Suprapubic skin (tissue), 4 donors: ENCODE measurements around the gene ZNRD2. TPM values are rescaled to one million over a fixed set of nuclear protein-coding genes. Genes with fewer than 3 reads are reported as not detected.

Experiments
- DNase-seq, 2 donors: peaks; one replicate each; pipeline ENCODE4 v3.0.0-alpha.2; 2019; ENCODE audit warnings: low spot score in 2 of 2
- H3K27ac ChIP-seq: fragments of 200-600 bp; sonication (generic); one replicate; pipeline ENCODE4 v1.5.1; 2019
- H3K27me3 ChIP-seq: fragments of 200-600 bp; sonication (generic); one replicate; pipeline ENCODE4 v1.5.1; 2019
- H3K36me3 ChIP-seq: fragments of 200-600 bp; sonication (generic); one replicate; pipeline ENCODE4 v1.5.1; 2019
- H3K4me1 ChIP-seq: fragments of 200-600 bp; sonication (generic); one replicate; pipeline ENCODE4 v1.5.1; 2019
- H3K4me3 ChIP-seq: fragments of 200-600 bp; sonication (generic); one replicate; pipeline ENCODE4 v1.5.1; 2019; ENCODE audit warnings: mild to moderate bottlenecking
- H3K9me3 ChIP-seq: fragments of 200-600 bp; sonication (generic); one replicate; pipeline ENCODE4 v1.5.1; 2019
- EP300 ChIP-seq: sonication (generic); formaldehyde crosslinking; IDR thresholded peaks from one replicate; pipeline ENCODE4 v1.6.1; 2017; ENCODE audit warnings: antibody characterized with exemption
- POLR2A ChIP-seq, 2 donors: fragments of 450-650 bp; IDR thresholded peaks; one replicate each; pipeline ENCODE4 v1.6.1; 2017; ENCODE audit warnings: antibody characterized with exemption in 2 of 2, mild to moderate bottlenecking in 2 of 2, moderate library complexity in 2 of 2
- POLR2AphosphoS5 ChIP-seq, 3 donors: sonication (generic); formaldehyde crosslinking; IDR thresholded peaks; one replicate each; pipeline ENCODE4 v1.6.1; 2017; ENCODE audit warnings: antibody characterized with exemption in 3 of 3
- WGBS: methylation state at CpG from one replicate; pipeline ENCODE4 v1.1.5; 2018; 5-methylcytosine and 5-hydroxymethylcytosine counted together
- total RNA-seq, 4 donors: library from RNA; depleted of rRNA; stranded (reverse); fragments of >200 nt; gene quantifications; one replicate each; pipeline ENCODE4 v1.1.0, GENCODE V29; 2016
- TF ChIP-seq, protein P1 (sequence below), 2 donors: fragments of 200-600 bp in 1 of 2; fragments of 450-650 bp in 1 of 2; sonication (generic) in 1 of 2; IDR thresholded peaks; one replicate each; pipeline ENCODE4 v1.5.1; 2016 to 2019; ENCODE audit warnings: antibody characterized with exemption in 2 of 2, mild to moderate bottlenecking in 1 of 2, moderate library complexity in 1 of 2

Gene ZNRD2
- total RNA-seq, 4 donors from 2014 or later: 60.9 to 97.4 (median 77.9) TPM

DNA sequence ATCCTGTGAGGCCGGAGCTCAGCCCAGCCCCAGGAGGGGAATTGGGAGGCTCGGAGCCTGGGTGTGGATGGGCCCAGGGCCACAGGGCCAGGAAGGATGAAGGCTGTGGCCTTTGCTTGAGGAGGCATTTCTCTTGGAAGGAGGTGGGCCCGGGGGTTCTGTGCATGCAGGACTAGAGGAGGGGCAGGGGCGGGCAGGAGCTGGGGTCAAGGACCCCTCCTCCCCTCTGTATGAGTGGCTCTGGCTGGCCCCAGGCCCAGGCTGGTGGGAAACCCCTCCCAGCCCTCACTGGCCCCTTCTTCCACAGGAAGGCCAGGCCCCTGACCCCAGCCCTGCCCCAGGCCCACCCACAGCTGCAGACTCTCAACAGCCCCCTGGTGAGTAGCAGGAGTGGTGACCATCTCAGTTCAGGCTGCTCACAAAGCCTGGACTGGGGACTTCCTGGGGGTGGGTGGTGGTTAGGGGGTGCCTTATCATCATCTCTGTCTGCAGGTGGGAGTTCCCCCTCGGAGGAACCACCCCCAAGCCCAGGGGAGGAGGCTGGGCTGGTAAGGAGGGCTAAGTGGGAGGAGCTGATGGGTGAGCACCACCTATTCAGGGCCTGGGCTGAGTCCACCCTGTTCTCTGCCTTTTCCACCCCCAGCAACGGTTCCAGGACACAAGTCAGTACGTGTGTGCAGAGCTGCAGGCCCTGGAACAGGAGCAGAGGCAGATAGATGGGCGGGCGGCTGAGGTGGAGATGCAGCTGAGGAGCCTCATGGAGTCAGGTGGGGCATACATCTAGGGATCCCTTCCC lies 19.4 kb downstream of the ZNRD2 start:
- TF ChIP-seq EP300 (no peak), POLR2AphosphoS5 (IDR thresholded peaks at IDR 0.05) (no peak), POLR2A (IDR thresholded peaks at IDR 0.05) (no peak)
- TF ChIP-seq, protein P1, sequence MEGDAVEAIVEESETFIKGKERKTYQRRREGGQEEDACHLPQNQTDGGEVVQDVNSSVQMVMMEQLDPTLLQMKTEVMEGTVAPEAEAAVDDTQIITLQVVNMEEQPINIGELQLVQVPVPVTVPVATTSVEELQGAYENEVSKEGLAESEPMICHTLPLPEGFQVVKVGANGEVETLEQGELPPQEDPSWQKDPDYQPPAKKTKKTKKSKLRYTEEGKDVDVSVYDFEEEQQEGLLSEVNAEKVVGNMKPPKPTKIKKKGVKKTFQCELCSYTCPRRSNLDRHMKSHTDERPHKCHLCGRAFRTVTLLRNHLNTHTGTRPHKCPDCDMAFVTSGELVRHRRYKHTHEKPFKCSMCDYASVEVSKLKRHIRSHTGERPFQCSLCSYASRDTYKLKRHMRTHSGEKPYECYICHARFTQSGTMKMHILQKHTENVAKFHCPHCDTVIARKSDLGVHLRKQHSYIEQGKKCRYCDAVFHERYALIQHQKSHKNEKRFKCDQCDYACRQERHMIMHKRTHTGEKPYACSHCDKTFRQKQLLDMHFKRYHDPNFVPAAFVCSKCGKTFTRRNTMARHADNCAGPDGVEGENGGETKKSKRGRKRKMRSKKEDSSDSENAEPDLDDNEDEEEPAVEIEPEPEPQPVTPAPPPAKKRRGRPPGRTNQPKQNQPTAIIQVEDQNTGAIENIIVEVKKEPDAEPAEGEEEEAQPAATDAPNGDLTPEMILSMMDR (IDR thresholded peaks at IDR 0.05): no peak
- H3K27ac ChIP-seq: no peak overlapping the region
- no peaks in the 10 kb centered on the region for H3K27me3 ChIP-seq
- peaks cover 23% of the 10 kb centered on the region for H3K36me3 ChIP-seq
- peaks cover 85% of the 10 kb centered on the region for H3K4me1 ChIP-seq
- DNase-seq: no peak
- 66% methylated on average over 7 of the region's 9 CpGs for WGBS
- no peak overlapping the region for H3K4me3 ChIP-seq
- no peaks in the 10 kb centered on the region for H3K9me3 ChIP-seq

DNA sequence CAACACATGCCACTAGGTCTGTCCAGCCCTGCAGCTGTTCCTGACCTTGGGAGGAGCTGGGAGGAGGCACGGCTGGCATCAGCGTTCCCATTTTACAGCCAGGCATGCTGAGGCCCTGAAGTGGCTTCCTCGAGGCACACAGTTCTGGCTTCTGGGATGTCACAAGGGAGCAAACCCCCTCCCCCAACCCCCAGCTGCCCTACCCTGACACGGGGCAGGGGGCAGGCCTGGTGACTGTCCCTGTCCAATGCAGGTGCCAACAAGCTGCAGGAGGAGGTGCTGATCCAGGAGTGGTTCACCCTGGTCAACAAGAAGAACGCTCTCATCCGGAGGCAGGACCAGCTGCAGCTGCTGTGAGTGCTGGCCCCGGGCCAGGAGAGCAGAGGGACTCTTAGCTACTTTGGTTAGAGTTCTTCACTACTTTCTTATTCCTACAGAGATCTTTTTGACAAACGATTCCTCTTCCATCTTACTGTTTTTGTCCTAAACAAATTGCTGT lies 20.0 kb downstream of the ZNRD2 start:
- DNase-seq: no peak
- 50% methylated on average over 5 of the region's 8 CpGs for WGBS
- H3K9me3 ChIP-seq: no peaks in the 10 kb centered on the region
- peaks cover 23% of the 10 kb centered on the region for H3K36me3 ChIP-seq
- H3K27ac ChIP-seq: no peak overlapping the region
- no peaks in the 10 kb centered on the region for H3K27me3 ChIP-seq
- no peak for TF ChIP-seq EP300
- TF ChIP-seq, protein P1 (IDR thresholded peaks at IDR 0.05): no peak
- TF ChIP-seq POLR2AphosphoS5 (IDR thresholded peaks at IDR 0.05): no peak
- TF ChIP-seq POLR2A (IDR thresholded peaks at IDR 0.05): no peak
- H3K4me1 ChIP-seq: peaks cover 86% of the 10 kb centered on the region
- no peak overlapping the region for H3K4me3 ChIP-seq

DNA sequence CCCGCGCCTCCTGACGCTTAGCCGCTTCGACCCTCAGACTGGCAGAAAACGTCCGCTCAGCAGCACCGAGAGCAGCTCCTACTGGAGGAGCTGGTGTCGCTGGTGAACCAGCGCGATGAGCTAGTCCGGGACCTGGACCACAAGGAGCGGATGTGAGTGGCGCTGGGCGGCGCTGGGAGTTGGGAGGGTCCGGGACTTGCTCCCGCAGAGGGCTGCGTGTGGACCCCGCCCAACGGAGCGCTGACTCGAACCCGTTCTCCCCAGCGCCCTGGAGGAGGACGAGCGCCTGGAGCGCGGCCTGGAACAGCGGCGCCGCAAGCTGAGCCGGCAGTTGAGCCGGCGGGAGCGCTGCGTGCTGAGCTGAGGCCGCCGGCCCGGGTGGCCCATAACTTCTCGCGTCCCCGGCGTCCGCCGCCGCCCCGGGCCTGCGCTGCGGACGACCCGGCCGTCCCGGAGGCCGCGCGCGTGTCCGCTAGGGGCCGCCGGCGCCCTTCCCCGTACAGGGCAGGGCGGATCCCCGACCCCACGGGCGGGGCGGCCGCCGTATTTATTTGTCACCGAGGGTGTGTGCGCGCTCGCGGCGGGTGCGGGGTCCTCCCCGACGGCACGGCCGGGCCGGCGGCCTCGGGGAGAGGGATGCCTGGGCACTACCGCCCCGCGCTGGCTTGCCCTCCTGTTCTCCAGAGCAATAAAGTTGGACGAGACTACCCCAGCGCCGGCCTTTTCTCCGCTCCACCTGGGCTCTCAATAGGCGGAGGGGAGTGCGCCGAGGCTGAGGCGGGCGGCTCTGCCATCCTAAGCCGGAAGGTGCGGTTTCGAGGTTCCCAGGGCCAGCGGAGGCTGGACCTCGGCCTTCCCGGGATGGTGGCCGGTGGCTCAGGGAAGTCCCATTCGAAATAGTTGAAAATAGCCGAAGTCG lies 21.9 kb downstream of the ZNRD2 start:
- Histone ChIP-seq H3K27ac (peak overlapping the region; percentile 27), H3K4me3 (peak overlapping the region; percentile 37), H3K9me3 (no peaks in the 10 kb centered on the region), H3K27me3 (no peaks in the 10 kb centered on the region), H3K4me1 (peaks cover 83% of the 10 kb centered on the region), H3K36me3 (peaks cover 23% of the 10 kb centered on the region)
- TF ChIP-seq, protein P1 (IDR thresholded peaks at IDR 0.05): no peak
- TF ChIP-seq POLR2AphosphoS5 (IDR thresholded peaks at IDR 0.05) (no peak), POLR2A (IDR thresholded peaks at IDR 0.05) (no peak), EP300 (no peak)
- WGBS: 55% methylated on average over 17 of the region's 106 CpGs
- DNase-seq: no peak

DNA sequence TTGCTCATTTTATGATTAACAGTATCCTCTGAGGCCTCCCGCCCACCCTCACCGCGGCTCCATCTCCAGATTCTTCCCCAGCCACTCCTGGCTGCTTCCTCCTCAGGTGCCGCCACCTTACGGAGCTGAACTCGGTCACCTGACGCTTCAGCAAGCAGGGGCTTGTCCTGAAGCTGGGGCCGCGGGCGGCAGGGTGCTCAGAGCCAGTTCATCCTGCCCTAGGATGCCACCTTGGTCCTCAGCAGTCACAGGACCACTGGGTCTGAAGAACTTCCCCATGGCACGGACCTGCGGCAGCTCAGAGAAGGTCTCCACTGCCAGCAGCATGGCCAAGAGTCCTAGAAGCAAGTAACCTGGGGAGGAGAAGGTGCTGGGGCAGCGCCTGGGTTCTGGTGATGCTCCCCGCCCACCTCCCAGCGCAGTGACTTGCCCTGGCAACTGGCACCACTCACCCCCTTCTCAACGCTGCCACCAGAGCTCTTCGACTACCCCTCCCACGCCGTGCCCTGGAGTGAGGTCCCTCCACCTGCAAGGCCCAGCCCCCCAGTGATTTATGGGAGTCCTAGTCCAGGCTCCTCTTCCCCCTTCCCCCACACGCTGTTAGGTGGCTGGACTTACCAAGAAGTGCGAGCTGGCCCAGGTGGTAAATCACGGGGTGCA lies 22.7 kb downstream of the ZNRD2 start:
- Histone ChIP-seq H3K27ac (no peak overlapping the region), H3K27me3 (no peaks in the 10 kb centered on the region), H3K36me3 (peaks cover 30% of the 10 kb centered on the region), H3K4me3 (peak overlapping the region; percentile 37), H3K9me3 (no peaks in the 10 kb centered on the region), H3K4me1 (peaks cover 75% of the 10 kb centered on the region)
- TF ChIP-seq POLR2AphosphoS5 (IDR thresholded peaks at IDR 0.05) (no peak), EP300 (no peak), POLR2A (IDR thresholded peaks at IDR 0.05) (no peak)
- TF ChIP-seq, protein P1 (IDR thresholded peaks at IDR 0.05): no peak
- DNase-seq: no peak
- 57% methylated on average over 20 of the region's 22 CpGs for WGBS
